ENCODE measurements around the gene ANKRD33B. TPM values are rescaled to one million over a fixed set of nuclear protein-coding genes. Genes with fewer than 3 reads are reported as not detected.
"Not testable (repeated sequence)": the region's sequence is repeated elsewhere in the genome, so short reads cannot be mapped to it uniquely, and the experiment has no call there.

The ANKRD33B gene
- total and polyA plus RNA-seq, 9 of the 15 experiments (the other 6 are each of a cell fraction or from before 2014, with no cell fraction given): 0.10 to 1.7 (median 0.40) TPM

GRCh38 chr5:10664180-10664769 lies 100.4 kb downstream of the ANKRD33B start:
- CTCF ChIA-PET (ENCODE audit: low intra/inter-chr PET ratio): interaction anchor here (0.7 kb wide), 1 partner anchor 472 kb away, joined by 3 read pairs; no protein-coding TSS in a partner anchor
- H3K9ac ChIP-seq (ENCODE audit: insufficient read depth in 1 of 2, low read depth in 2 of 2, low read length in 2 of 2): not testable (repeated sequence)
- TF ChIP-seq RAD51 (IDR thresholded peaks at IDR 0.05; ENCODE audit: borderline replicate concordance, low read depth) (peak; percentile 40; the same call in 1 of the 2 replicates), TFE3 (CRISPR knock-in tag; IDR thresholded peaks at IDR 0.05) (peak; percentile 80), L3MBTL2 (IDR thresholded peaks at IDR 0.05) (peak; percentile 67), NFIC (IDR thresholded peaks at IDR 0.05) (peak; percentile 42), USF2 (CRISPR knock-in tag; IDR thresholded peaks at IDR 0.05) (peak; percentile 38; the same call in 1 of the 2 replicates), MGA (IDR thresholded peaks at IDR 0.05) (0 out of 2 replicates have a peak, but pooled peaks have one; percentile 26), MEIS2 (IDR thresholded peaks at IDR 0.05; ENCODE audit: partially characterized antibody) (peak; percentile 22), CREM (IDR thresholded peaks at IDR 0.05; ENCODE audit: low read depth) (peak; percentile 65)

More at GRCh38 chr5:10664180-10664769, 100.4 kb downstream of the ANKRD33B start:
- H3K36me3 ChIP-seq (ENCODE audit: control insufficient read depth, insufficient read depth, low read length); H3K79me2 ChIP-seq (ENCODE audit: control insufficient read depth, insufficient read depth, low read length); H3K4me2 ChIP-seq (ENCODE audit: insufficient read depth, low read length); H2AFZ ChIP-seq (ENCODE audit: low read depth, low read length); in situ Hi-C loops (cut with MboI); H3K9me3 ChIP-seq (replicated peaks; ENCODE audit: control insufficient read depth, insufficient read depth, low read depth, low read length); BruUV-seq (replicated peaks); H3K4me1 ChIP-seq (replicated peaks in 1 of 2; ENCODE audit: control insufficient read depth in 2 of 2, insufficient read depth in 2 of 2, low read length in 2 of 2); H3K9me1 ChIP-seq (ENCODE audit: control insufficient read depth, insufficient read depth, low read length); H3K4me3 ChIP-seq; H3K27ac ChIP-seq (ENCODE audit: extremely low read depth, low read depth, low read length); intact Hi-C loops (cut with micrococcal nuclease): not testable (repeated sequence)
- FAIRE-seq (peak; percentile 65), DNase-seq (ENCODE audit: extremely low read depth in 1 of 4, low spot score in 3 of 4) (peak in 1 of 4 experiments; percentile 24), ATAC-seq (peak; percentile 6; the same call in 1 of the 3 replicates)
- Histone ChIP-seq H4K20me1 (replicated peaks; ENCODE audit: control insufficient read depth, insufficient read depth, low read length) (peaks cover 10% of the 10 kb centered on the region; the same call in 1 of the 2 replicates), H3K27me3 (ENCODE audit: control insufficient read depth in 2 of 2, insufficient read depth in 2 of 2, low read length in 2 of 2) (peaks cover 37 to 73% of the 10 kb centered on the region in 2 experiments)
- 10% methylated on average over 6 of the region's 6 CpGs for WGBS (ENCODE audit: insufficient coverage, low coverage, missing lambda C conversion rate)
- POLR2A ChIA-PET: interaction anchor here (1.7 kb wide), 1 partner anchor 11 kb away, joined by 7 read pairs; no protein-coding TSS in a partner anchor

All from K562 (cell line).